B cell (primary cell): ENCODE results near the gene ANAPC4. TPM values are rescaled to one million over a fixed set of nuclear protein-coding genes. Genes with fewer than 3 reads are reported as not detected.

Experiments used
- ATAC-seq: fragments of 200-7000 bp; cut with Tn5 transposase; one replicate; pipeline ENCODE4 v1.10.0; 2021; ENCODE audit warnings: low read depth, mild to moderate bottlenecking, moderate number of reproducible peaks, moderate library complexity
- CTCF ChIA-PET: fragments of 350-600 bp; sonication (Branson Sonifier 250); formaldehyde crosslinking; loops from one replicate; lab custom pipeline; 2021; ENCODE audit warnings: antibody characterized with exemption, inconsistent platforms; lab: Charles Lee
- POLR2A ChIA-PET: fragments of 350-600 bp; sonication (Branson Sonifier 250); formaldehyde crosslinking; loops from one replicate; lab custom pipeline; 2021; ENCODE audit warnings: antibody characterized with exemption; lab: Charles Lee
- DNase-seq: peaks from one replicate; pipeline ENCODE4 v3.0.0; 2013
- H2AFZ ChIP-seq: 2 replicates; pipeline ENCODE4 v1.6.1; 2012; ENCODE audit warnings: mild to moderate bottlenecking, low read depth, low read length; ENCODE audit not compliant: insufficient read depth, poor library complexity, severe bottlenecking
- H3K27ac ChIP-seq, 2 donors: 1 replicate in 1 of 2; 2 replicates in 1 of 2; pipeline ENCODE4 v1.5.1; 2012 to 2013; ENCODE audit warnings: low read length in 2 of 2, mild to moderate bottlenecking in 2 of 2, moderate library complexity in 1 of 2
- H3K27me3 ChIP-seq, 4 experiments: fragments of 200-600 bp in 1 of 4; sonication (generic) in 1 of 4; replicated peaks in 1 of 4; 1 replicate in 2 of 4; 2 replicates in 2 of 4; pipeline versions ENCODE4 v1.6.1 to v1.7.0; 2013 to 2016; ENCODE audit warnings: low read length in 3 of 4, mild to moderate bottlenecking in 2 of 4, mixed read lengths in 1 of 4, moderate library complexity in 1 of 4; ENCODE audit not compliant: insufficient read depth in 4 of 4, control insufficient read depth in 3 of 4; ENCODE audit errors: control extremely low read depth in 1 of 4
- H3K36me3 ChIP-seq, 2 experiments: replicated peaks in 1 of 2; 1 replicate in 1 of 2; 2 replicates in 1 of 2; pipeline versions ENCODE4 v1.6.1 to v1.7.1; 2013; ENCODE audit warnings: low read length in 1 of 2; ENCODE audit not compliant: insufficient read depth in 2 of 2, control insufficient read depth in 1 of 2; ENCODE audit errors: control extremely low read depth in 1 of 2, extremely low read depth in 1 of 2
- H3K4me1 ChIP-seq, 2 donors: fragments of 200-600 bp in 1 of 2; sonication (generic) in 1 of 2; 1 replicate in 1 of 2; 2 replicates in 1 of 2; pipeline versions ENCODE4 v1.5.1 to v1.6.1; 2013 to 2017; ENCODE audit warnings: low read length in 2 of 2; ENCODE audit not compliant: control insufficient read depth in 2 of 2, insufficient read depth in 2 of 2
- H3K4me2 ChIP-seq: replicated peaks from 2 replicates; pipeline ENCODE3; 2012; ENCODE audit warnings: mild to moderate bottlenecking, low read depth, low read length; ENCODE audit not compliant: poor library complexity, severe bottlenecking
- H3K4me3 ChIP-seq, 5 experiments: fragments of 200-600 bp in 1 of 5; sonication (generic) in 1 of 5; 1 replicate in 3 of 5; 2 replicates in 2 of 5; pipeline versions ENCODE4 v1.5.1 to v1.7.0; 2011 to 2016; ENCODE audit warnings: low read length in 4 of 5, mild to moderate bottlenecking in 4 of 5, low read depth in 2 of 5, control low read depth in 1 of 5, moderate library complexity in 1 of 5; ENCODE audit not compliant: insufficient read depth in 1 of 5; ENCODE audit errors: control extremely low read depth in 1 of 5, extremely low read depth in 1 of 5
- H3K79me2 ChIP-seq: fragments of 200-600 bp; sonication (generic); one replicate; pipeline ENCODE4 v1.6.0; 2016; ENCODE audit warnings: low read length; ENCODE audit not compliant: control insufficient read depth, insufficient read depth
- H3K9ac ChIP-seq: fragments of 200-600 bp; sonication (generic); 2 replicates; pipeline ENCODE4 v1.6.1; 2017; ENCODE audit warnings: mild to moderate bottlenecking, low read length, moderate library complexity
- H3K9me3 ChIP-seq, 3 donors: one replicate each; pipeline versions ENCODE4 v1.6.1 to v1.7.1; 2013; ENCODE audit warnings: low read length in 2 of 3; ENCODE audit not compliant: control insufficient read depth in 2 of 3, insufficient read depth in 1 of 3; ENCODE audit errors: control extremely low read depth in 1 of 3
- H4K20me1 ChIP-seq: 2 replicates; pipeline ENCODE4 v1.6.0; 2012; ENCODE audit warnings: mild to moderate bottlenecking, low read length; ENCODE audit not compliant: insufficient read depth, control insufficient read depth, poor library complexity, severe bottlenecking
- H3K27ac Mint-ChIP-seq: one replicate; pipeline ENCODE4 v1.8.0; 2021; ENCODE audit warnings: mixed read lengths
- H3K27me3 Mint-ChIP-seq: one replicate; pipeline ENCODE4 v1.8.0; 2021; ENCODE audit warnings: mixed read lengths
- H3K4me1 Mint-ChIP-seq: one replicate; pipeline ENCODE4 v1.8.0; 2021; ENCODE audit warnings: mixed read lengths
- H3K4me3 Mint-ChIP-seq: one replicate; pipeline ENCODE4 v1.8.0; 2021; ENCODE audit warnings: mixed read lengths
- H3K9me3 Mint-ChIP-seq: one replicate; pipeline ENCODE4 v1.8.0; 2022; ENCODE audit warnings: mixed read lengths; ENCODE audit not compliant: insufficient read depth
- EZH2 ChIP-seq: IDR thresholded peaks from 2 replicates; pipeline ENCODE4 v1.6.1; 2012; ENCODE audit warnings: borderline replicate concordance, low read depth, mild to moderate bottlenecking, moderate library complexity, low read length; ENCODE audit not compliant: insufficient read depth, poor library complexity, severe bottlenecking
- WGBS: methylation state at CpG from one replicate; pipeline ENCODE4 v1.1.5; 2013; ENCODE audit warnings: missing lambda C conversion rate; ENCODE audit not compliant: insufficient coverage; 5-methylcytosine and 5-hydroxymethylcytosine counted together
- intact Hi-C: fragments of 100-400 bp; cut with micrococcal nuclease; formaldehyde crosslinking; loops from one replicate; pipeline ENCODE4 v1.10.0; 2022
- polyA plus RNA-seq: library from polyadenylated mRNA; depleted of rRNA; stranded (reverse); fragments of >200 nt; gene quantifications from 2 replicates; pipeline ENCODE4 v1.2.3, GENCODE V29; 2012
- total RNA-seq, 2 donors: library from RNA; stranded (reverse); fragments of 120-200 nt in 1 of 2; gene quantifications; 1 replicate in 1 of 2; 2 replicates in 1 of 2; pipeline versions ENCODE4 v1.2.3 to v1.2.4, GENCODE V29; 2013 to 2022
- TF ChIP-seq, protein P1 (sequence below): fragments of 200-600 bp; IDR thresholded peaks from one replicate; pipeline ENCODE4 v1.8.0; 2022; ENCODE audit warnings: antibody characterized with exemption, mild to moderate bottlenecking

Gene ANAPC4
- total and polyA plus RNA-seq, 2 donors (not counting 1 experiment from before 2014, with no cell fraction given), result 18.4 to 52.6 TPM

DNA sequence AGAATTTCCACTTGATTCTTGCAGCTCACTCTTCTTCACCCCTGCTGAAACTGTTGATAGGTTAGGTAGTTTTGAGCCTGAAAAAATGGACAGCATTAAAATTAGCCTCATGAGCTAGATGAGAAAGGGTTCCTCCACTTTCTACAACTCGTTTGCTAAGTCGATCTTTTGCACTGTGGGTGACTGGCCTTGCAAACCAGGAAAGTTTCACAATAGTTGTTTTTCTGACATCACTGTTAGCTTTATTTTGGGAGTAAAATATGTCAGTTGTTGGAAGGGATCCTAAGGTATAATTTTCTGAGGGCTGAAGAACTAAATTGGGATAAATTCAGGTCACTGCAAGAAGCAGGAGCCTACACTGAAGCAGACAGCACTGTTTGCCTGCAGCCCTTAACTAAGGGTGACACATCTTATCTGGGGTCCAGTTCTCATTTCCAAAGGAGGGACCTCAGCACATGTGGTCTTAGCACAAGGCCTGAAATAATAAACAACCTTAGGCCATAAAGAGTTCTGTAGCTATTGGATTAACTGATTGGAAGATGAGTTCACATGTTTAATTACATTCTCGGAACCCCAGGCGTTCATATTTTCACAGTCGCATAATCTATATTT, 29.1 kb downstream of the ANAPC4 start:
- Histone ChIP-seq H3K4me3 (no peak overlapping the region), H3K9ac (no peak overlapping the region), H3K27ac (no peak overlapping the region), H4K20me1 (no peaks in the 10 kb centered on the region), H3K36me3 (peaks cover 23 to 64% of the 10 kb centered on the region in 2 experiments), H3K4me2 (no peak overlapping the region), H3K9me3 (no peaks in the 10 kb centered on the region), H2AFZ (no peak overlapping the region), H3K79me2 (no peaks in the 10 kb centered on the region), H3K27me3 (no peaks in the 10 kb centered on the region), H3K4me1 (no peaks in the 10 kb centered on the region)
- H3K4me3 Mint-ChIP-seq, result no peak overlapping the region
- TF ChIP-seq, protein P1, sequence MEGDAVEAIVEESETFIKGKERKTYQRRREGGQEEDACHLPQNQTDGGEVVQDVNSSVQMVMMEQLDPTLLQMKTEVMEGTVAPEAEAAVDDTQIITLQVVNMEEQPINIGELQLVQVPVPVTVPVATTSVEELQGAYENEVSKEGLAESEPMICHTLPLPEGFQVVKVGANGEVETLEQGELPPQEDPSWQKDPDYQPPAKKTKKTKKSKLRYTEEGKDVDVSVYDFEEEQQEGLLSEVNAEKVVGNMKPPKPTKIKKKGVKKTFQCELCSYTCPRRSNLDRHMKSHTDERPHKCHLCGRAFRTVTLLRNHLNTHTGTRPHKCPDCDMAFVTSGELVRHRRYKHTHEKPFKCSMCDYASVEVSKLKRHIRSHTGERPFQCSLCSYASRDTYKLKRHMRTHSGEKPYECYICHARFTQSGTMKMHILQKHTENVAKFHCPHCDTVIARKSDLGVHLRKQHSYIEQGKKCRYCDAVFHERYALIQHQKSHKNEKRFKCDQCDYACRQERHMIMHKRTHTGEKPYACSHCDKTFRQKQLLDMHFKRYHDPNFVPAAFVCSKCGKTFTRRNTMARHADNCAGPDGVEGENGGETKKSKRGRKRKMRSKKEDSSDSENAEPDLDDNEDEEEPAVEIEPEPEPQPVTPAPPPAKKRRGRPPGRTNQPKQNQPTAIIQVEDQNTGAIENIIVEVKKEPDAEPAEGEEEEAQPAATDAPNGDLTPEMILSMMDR, result no peak
- TF ChIP-seq EZH2, result no peak
- no peak for ATAC-seq
- H3K9me3 Mint-ChIP-seq, result no peaks in the 10 kb centered on the region
- no peak overlapping the region for H3K27ac Mint-ChIP-seq
- ChIA-PET CTCF (no interaction called here), POLR2A (no interaction called here)
- no peaks in the 10 kb centered on the region for H3K4me1 Mint-ChIP-seq
- no peak for DNase-seq
- intact Hi-C loops, result no loop called here
- WGBS, result 100% methylated on average over 2 of the region's 5 CpGs
- H3K27me3 Mint-ChIP-seq, result no peaks in the 10 kb centered on the region

DNA sequence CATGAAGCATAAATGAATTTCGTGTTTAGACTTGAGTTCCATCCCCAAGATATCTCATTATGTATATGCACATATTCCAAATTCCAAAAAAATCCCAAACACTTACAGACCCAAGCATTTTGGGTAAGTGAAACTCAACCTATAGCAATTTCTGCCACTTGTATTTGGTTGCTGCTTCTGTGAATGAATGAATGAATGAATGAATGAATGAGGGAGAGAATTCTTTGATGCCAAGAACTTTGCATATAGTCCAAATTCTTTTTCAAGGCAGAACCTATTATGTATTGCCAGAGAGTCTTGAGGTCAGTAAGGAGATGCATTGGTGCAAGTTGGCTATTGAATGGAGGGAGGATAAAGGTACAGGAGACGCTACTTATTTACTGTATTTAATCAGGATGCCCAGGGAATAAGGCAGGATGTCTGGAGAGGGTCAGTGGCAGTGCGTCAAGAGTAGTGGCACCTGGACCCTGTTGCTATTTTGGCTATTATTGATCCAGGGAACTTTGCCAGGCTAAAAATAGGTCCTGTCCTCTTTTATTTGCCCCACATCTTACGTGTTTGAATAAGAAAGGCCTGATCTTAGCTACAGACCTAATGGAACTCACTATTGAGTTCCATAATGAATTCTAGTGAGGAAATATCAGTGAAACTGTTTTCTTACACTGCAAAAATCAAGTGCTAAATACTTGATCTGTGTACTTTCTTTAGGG, 33.9 kb downstream of the ANAPC4 start:
- Mint-ChIP-seq H3K27ac (no peak overlapping the region), H3K4me1 (no peaks in the 10 kb centered on the region), H3K27me3 (no peaks in the 10 kb centered on the region), H3K4me3 (no peak overlapping the region), H3K9me3 (no peaks in the 10 kb centered on the region)
- no peak for ATAC-seq
- ChIA-PET CTCF (no interaction called here), POLR2A (no interaction called here)
- no peak overlapping the region for H2AFZ ChIP-seq
- H4K20me1 ChIP-seq, result no peaks in the 10 kb centered on the region
- H3K36me3 ChIP-seq, result peaks cover 25 to 72% of the 10 kb centered on the region in 2 experiments
- no peaks in the 10 kb centered on the region for H3K79me2 ChIP-seq
- H3K27ac ChIP-seq, result no peak overlapping the region
- H3K4me3 ChIP-seq, result no peak overlapping the region
- no peak overlapping the region for H3K9ac ChIP-seq
- H3K4me1 ChIP-seq, result no peaks in the 10 kb centered on the region
- DNase-seq, result no peak
- intact Hi-C loops, result no loop called here
- TF ChIP-seq EZH2, result no peak
- TF ChIP-seq, protein P1, result no peak
- H3K4me2 ChIP-seq, result no peak overlapping the region
- H3K9me3 ChIP-seq, result no peaks in the 10 kb centered on the region
- H3K27me3 ChIP-seq, result no peaks in the 10 kb centered on the region
- 93% methylated on average over 2 of the region's 4 CpGs for WGBS
